ENCODE data around the gene PNKD. TPM values are rescaled to one million over a fixed set of nuclear protein-coding genes. Genes with fewer than 3 reads are reported as not detected.
"Not testable (repeated sequence)": the region's sequence is repeated elsewhere in the genome, so short reads cannot be mapped to it uniquely, and the experiment has no call there.

The PNKD gene
- polyA plus RNA-seq, 3 donors = 87.3 to 104 (median 103) TPM

DNA sequence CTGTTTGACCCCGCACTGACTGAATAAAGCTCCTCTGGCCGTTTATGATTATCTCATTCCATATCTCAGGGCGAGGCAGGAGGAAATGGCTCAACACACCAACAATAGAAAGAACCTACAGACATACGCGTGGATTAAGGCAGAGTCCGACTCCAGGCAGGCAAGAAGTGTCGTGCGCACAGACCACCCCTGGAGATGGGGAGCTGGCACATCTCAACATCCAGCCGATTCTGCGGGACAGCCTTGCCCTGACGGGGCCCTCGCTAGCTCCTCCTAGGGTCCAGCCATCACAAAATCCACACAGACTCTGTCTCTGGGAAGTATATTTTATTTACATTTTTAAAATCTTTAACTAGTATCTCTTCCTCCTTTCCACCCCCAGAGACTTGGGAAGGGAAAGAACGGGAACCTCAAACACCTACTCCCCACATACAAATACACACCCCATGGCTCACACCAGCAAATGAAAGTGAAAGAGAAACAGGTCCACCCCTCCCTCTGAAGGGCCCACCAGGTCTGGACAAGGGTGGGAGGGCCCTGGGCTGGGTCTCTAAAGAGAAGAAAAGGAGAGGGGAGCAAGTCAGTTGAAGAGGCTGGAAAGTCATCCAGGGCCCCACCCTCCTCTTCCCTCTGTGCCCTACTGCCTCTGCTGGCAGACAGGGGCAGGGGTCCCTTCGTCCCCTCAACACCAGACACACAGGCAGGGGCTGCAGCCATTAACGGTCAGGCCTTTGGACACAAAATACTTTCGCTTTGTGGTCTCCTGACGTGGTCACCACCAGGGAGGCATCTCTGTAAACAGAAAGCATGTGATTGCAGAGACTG is 6.3 kb upstream of the PNKD start:
- no peak for DNase-seq (ENCODE audit: extremely low read depth in 1 of 11, low read depth in 9 of 11, low spot score in 4 of 11)

DNA sequence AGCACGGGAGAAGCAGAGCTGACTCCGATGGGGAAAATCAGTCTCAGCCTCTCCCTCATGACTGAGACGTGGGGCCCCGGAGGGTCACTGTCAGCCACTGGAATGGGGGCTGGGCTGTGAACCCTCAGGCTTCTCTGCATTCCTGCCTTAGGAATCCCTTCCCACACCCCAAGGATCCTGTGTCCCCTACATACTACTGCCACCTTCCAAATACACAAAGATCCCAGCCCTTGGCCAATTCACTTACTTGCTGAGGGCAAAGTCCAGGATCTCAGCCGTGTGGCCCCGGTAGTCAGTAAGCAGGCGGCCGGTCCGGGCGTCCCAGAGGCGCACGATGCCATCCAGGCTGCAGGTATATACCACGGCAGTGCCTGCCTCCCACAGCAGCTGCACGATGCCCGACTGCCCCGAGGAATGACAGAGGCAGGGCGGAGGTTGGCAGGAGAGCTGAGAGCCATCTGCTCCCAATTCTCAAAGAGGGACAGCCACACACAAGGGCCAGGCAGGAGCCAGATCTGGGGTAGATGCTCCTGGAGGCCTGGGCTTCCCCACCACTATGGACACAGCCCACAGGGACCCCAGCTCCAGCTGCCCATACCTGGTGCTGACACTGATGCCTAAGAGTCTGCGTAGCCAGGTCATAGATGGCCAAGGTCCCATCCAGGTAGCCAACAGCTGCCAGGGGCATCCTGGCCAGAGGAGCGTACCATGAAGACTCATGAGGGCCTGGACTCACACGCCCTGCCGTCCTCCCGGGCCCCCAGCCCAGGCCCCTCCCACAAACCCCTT is 5.4 kb upstream of the PNKD start:
- DNase-seq (ENCODE audit: extremely low read depth in 1 of 11, low read depth in 9 of 11, low spot score in 4 of 11) = no peak

DNA sequence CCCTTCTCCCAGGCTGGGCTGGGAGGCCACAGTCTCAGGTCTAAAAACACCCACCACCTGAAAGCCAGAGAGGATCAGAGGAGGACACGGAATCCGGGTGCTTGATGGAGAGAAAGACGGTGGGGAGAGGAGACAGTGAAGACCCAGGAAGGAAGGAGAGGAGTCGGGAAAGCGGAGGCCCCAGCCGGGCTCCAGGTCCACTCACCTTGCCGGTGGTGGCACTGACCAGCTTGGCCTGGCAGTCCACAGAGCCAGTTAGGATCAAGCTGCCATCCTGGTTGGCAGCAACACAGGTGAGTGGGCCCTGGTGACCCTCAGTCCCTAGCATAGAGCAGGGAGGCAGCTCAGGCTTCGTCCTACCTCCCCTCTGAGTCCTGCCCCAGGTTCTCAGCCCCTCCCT is 4.7 kb upstream of the PNKD start:
- DNase-seq (ENCODE audit: extremely low read depth in 1 of 11, low read depth in 9 of 11, low spot score in 4 of 11) = no peak

DNA sequence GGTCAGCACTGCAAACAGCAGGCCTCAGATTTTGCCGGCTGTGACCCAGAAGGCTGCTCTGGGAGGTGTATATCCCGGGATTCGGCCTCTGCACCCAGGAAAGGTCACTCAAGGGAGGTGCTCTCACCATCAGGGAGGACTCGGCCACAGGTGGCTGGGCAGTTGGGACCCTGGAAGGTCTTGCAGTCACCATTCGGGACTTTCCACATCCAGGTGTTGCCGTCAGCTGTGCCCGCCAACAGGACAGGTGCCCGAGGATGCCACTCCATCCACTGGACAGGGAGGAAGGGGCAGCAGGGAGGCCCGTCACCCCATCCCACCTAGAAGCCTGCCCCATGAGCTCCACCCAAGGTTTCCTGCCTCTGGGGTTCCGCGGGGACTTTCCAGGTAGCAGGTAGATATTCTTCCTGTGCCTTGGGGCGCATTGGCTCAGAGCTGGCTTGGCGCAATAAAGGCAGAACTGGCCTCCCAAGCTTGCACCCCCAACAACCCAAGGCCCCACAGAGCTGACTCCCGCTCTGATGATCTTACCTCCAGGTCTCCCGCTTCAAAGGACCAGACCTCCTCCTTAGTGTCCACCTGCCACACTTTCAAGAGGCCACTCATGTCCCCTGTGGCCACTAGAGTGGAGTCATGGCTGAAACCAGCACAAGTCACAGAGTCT is 3.9 kb upstream of the PNKD start:
- no peak for DNase-seq (ENCODE audit: extremely low read depth in 1 of 11, low read depth in 9 of 11, low spot score in 4 of 11)

DNA sequence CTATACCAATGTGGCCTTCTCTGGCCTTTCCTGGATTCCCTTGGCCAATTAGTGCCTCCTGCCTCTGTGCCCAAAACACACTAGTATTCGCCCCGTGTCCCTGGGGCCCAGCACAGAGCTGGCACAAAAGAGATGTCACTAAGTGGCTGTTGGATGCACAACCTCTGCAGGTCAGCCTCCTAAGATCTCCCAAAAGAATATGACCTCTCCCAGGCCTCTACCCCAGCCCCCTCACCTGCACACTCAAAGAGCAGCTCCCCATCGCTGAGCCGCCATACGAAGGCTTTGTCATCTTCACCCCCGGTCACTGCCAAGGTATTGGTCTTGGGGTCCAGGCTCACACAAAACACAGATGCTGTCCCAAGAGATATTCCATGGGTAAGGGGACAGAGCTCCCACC is 3.1 kb upstream of the PNKD start:
- no peak for DNase-seq (ENCODE audit: extremely low read depth in 1 of 11, low read depth in 9 of 11, low spot score in 4 of 11)

GRCh38 chr2:218270721-218271486 is 585 bp downstream of the PNKD start:
- DNase-seq (ENCODE audit: extremely low read depth in 1 of 11, low read depth in 9 of 11, low spot score in 4 of 11) = no peak

DNA sequence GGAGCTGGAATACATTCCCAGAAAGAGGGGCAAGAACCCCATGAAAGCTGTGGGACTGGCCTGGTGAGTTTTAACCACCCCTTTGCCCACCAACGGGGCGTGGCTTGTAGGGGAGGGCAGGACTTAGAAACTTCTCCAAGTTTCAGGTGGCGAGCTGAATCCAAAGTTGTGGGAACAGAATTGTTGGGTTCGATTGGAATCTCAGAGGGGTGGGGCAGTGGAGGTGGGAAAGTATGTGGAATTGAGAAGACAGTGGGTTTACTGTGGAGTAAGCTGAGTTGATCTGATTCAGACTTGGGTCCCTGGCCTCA is 1.1 kb downstream of the PNKD start:
- DNase-seq (ENCODE audit: extremely low read depth in 1 of 11, low read depth in 9 of 11, low spot score in 4 of 11) = no peak

- DNase-seq (ENCODE audit: extremely low read depth in 1 of 11, low read depth in 9 of 11, low spot score in 4 of 11) = no peak
Measured at GRCh38 chr2:218271865-218272530, 1.7 kb downstream of the PNKD start.

DNA sequence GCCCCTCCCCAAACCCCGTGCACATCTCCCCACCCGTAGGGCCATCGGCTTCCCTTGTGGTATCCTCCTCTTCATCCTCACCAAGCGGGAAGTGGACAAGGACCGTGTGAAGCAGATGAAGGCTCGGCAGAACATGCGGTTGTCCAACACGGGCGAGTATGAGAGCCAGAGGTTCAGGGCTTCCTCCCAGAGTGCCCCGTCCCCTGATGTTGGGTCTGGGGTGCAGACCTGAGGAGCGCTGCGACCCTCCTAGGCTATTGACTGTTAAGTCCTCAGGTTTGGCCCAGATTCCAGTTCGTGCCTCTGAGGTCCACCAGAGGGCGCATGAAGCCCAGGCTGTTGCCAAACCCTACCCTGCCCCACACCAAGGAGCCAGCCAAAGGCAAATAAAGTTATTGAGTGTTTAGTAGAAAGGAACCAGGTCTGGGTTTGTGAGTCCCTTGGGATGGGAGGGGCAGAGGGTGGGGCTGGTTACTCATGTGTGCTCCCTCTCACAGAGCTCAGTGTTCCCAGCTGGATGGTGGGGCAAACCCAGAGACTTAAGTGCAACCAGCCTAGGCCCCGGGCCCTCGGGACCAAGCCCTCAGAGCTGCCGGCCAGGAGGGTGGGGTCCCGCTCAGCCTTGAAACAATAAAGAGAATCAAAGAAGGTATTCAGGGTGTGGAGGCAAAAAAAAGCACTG is 2.4 kb downstream of the PNKD start:
- peak in 6 of 11 donors; percentile 63 to 79 (median 69) for DNase-seq (ENCODE audit: extremely low read depth in 1 of 11, low read depth in 9 of 11, low spot score in 4 of 11)

- DNase-seq (ENCODE audit: extremely low read depth in 1 of 11, low read depth in 9 of 11, low spot score in 4 of 11) = not testable (repeated sequence)
Measured at GRCh38 chr2:218273214-218273907, 3.0 kb downstream of the PNKD start.

GRCh38 chr2:218273908-218274249 is 3.6 kb downstream of the PNKD start:
- no peak for DNase-seq (ENCODE audit: extremely low read depth in 1 of 11, low read depth in 9 of 11, low spot score in 4 of 11)

- DNase-seq (ENCODE audit: extremely low read depth in 1 of 11, low read depth in 9 of 11, low spot score in 4 of 11) = no peak
Measured at GRCh38 chr2:218274586-218274985, 4.3 kb downstream of the PNKD start.

- DNase-seq (ENCODE audit: extremely low read depth in 1 of 11, low read depth in 9 of 11, low spot score in 4 of 11) = no peak
Measured at GRCh38 chr2:218275371-218276072, 5.2 kb downstream of the PNKD start.

DNA sequence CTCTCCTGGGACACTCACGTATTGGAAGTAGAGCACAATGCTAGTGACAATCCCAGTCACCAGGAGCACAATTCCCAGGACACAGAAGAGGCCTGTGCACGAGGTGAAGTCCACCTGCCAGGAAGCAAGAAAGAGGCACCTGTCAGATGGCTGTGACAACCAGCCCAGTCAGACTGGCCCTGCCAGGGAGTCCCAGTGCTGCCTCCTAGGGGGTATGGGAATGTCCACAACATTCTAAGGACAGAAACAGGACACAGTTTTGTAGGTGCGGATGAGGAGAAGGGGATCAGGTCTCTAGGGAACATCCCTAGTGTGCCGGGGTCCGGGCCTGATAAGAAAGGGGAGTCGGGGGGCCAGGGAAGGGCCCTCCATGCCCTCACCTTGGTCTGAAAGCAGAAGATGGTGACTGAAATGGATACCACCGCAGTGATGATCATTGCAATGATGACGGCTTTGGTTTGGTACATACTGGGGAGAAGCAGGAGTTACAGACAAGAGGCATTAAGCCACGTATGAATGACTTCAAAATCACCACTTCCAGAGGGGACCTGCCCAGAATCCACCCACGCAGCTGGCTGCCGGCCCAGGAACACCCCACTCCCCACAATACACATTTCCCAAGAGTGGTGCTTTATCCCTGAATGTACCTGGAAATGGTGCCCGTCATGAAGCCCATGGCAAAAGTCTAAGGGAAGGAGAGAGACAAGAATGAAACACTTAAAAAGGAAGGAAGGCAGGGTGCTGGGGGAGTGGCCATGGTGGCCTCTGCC is 6.9 kb downstream of the PNKD start:
- DNase-seq (ENCODE audit: extremely low read depth in 1 of 11, low read depth in 9 of 11, low spot score in 4 of 11) = no peak

- no peak for DNase-seq (ENCODE audit: extremely low read depth in 1 of 11, low read depth in 9 of 11, low spot score in 4 of 11)
Measured at GRCh38 chr2:218277921-218278320, 7.6 kb downstream of the PNKD start.

DNA sequence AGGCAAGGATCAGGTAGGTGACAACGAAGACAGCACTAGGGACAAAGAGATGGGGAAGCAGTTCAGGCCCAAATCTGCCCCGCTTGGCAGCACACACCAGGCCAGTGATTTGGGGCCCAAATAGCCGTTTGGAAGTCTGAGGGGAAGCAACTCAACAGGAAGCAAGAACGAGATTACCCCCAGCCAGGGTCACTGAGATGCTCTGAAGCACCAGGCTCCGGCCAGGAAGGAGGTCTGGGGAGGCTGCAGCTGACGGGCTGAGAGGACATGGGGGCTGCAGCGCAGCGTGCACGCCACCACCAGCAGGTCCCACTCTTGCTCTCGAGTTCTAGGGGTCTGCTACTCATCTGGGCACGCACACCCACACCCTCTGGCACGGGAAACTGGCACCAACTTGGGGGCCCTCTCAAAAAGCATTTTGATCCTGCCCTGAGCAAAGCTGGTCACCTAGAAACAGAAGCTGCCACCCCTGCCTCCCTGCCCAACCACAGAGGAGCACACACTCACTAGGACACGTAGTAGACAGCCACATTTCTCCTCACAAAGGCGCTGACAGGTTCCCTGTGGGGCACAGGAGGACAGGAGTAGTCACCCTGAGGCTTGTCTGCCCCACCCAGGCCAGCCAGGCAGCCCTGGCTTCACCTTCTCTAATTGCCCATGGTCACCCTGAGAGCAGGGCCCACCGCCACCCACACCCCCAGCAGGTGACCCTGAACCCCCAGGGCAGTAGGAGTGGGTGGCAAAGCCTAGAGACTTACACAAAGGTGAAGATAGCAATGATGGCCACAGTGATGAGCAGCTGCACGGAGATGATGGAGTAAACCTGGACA is 8.4 kb downstream of the PNKD start:
- no peak for DNase-seq (ENCODE audit: extremely low read depth in 1 of 11, low read depth in 9 of 11, low spot score in 4 of 11)
